Measurements from ENCODE around the gene WDR43. TPM values are rescaled to one million over a fixed set of nuclear protein-coding genes. Genes with fewer than 3 reads are reported as not detected.
"Not testable (repeated sequence)": the region's sequence is repeated elsewhere in the genome, so short reads cannot be mapped to it uniquely, and the experiment has no call there.

The WDR43 gene
- polyA plus RNA-seq, 3 donors = 47.0 to 56.9 (median 49.0) TPM

GRCh38 chr2:28951910-28952835, 57.7 kb downstream of the WDR43 start:
- DNase-seq (ENCODE audit: extremely low read depth in 1 of 11, low read depth in 9 of 11, low spot score in 4 of 11) = no peak

GRCh38 chr2:28952836-28953211, 58.4 kb downstream of the WDR43 start:
- DNase-seq (ENCODE audit: extremely low read depth in 1 of 11, low read depth in 9 of 11, low spot score in 4 of 11) = no peak

GRCh38 chr2:28955467-28955866, 61.0 kb downstream of the WDR43 start:
- DNase-seq (ENCODE audit: extremely low read depth in 1 of 11, low read depth in 9 of 11, low spot score in 4 of 11) = no peak

GRCh38 chr2:28956415-28956826, 62.0 kb downstream of the WDR43 start:
- no peak for DNase-seq (ENCODE audit: extremely low read depth in 1 of 11, low read depth in 9 of 11, low spot score in 4 of 11)

DNA sequence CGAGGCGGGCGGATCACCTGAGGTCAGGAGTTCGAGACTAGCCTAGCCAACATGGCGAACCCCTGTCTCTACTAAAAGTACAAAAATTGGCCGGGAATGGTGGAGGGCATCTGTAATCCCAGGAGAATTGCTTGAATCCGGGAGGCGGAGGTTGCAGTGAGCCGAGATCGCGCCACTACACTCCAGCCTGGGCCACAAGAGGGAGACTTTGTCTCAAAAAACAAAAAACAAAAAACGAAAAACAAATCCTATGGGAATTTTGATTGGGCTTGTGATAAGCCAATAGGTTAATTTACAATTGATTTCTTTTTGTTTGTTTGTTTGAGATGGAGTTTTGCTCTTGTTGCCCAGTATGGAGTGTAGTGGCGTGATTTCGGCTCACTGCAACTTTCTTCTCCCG, 62.4 kb downstream of the WDR43 start:
- DNase-seq (ENCODE audit: extremely low read depth in 1 of 11, low read depth in 9 of 11, low spot score in 4 of 11) = no peak

DNA sequence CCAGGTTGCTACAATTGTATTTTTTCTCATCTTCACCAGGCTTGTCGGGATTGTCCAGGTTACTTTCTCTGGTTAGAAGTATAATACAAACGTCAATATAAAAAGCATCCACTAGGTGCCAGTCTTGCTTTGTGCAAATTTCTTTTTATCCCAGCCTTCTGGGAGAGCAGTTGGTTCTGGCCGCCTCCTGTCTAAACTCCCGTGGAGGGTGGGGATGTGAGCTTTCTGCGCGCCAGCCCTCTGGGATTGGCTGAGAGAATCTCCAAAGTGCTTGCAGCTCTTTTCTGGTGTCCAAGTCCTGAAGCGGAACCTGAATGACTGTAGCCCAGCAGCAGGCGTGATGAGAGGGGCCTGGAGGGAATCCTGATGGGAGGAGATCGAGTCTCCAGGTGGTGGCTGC, 64.2 kb downstream of the WDR43 start:
- peak; percentile 50 to 78 (median 60) for DNase-seq (ENCODE audit: extremely low read depth in 1 of 11, low read depth in 9 of 11, low spot score in 4 of 11)

DNA sequence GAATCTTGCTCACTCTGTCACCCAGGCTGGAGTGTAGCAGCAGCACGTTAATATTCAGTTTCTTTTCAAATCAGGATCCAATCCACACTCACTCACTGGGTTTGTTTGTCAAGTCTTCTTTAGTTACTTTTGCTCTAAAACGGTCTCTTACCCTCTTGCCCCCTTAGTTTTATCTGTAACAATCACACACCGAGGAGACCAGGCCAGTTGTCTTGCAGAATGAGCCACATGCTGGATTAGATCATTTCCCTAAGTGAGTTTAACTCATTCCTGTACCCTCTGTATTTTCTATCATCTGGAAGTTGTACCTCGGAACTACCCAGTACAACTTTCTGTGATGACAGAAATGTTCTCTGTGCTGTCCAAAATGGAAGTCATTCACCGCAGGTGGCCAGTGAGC, 65.9 kb downstream of the WDR43 start:
- no peak for DNase-seq (ENCODE audit: extremely low read depth in 1 of 11, low read depth in 9 of 11, low spot score in 4 of 11)

GRCh38 chr2:28962505-28962904, 68.0 kb downstream of the WDR43 start:
- DNase-seq (ENCODE audit: extremely low read depth in 1 of 11, low read depth in 9 of 11, low spot score in 4 of 11) = no peak

GRCh38 chr2:28970464-28971160, 76.1 kb downstream of the WDR43 start:
- DNase-seq (ENCODE audit: extremely low read depth in 1 of 11, low read depth in 9 of 11, low spot score in 4 of 11) = no peak

DNA sequence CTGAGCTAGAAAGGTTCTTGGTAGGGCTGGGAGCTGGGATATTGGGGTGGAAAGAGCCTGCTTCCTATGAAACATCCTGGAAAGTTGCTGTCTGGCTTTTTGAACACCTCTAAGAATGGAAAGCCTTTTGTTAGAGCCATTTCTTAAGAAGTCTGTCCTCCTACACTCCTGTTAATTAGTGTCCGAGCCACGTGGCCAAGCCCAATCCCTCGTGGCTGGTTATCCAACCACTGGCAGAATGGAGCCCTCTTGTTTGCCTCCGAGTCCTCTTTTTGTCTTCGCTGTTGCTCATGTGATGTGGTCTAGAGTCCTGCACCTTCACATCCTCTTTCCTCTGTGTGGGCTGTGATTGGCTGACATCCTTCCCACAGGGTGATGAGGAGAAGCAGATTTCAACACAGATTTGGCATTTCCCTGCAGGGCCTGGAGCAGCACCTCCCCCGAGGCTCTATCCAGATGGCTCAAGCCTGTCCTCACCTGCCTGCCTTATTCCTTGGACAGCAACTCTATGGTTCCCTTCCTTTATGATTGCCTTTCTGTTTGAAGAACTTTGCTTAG, 78.4 kb downstream of the WDR43 start:
- no peak for DNase-seq (ENCODE audit: extremely low read depth in 1 of 11, low read depth in 9 of 11, low spot score in 4 of 11)

DNA sequence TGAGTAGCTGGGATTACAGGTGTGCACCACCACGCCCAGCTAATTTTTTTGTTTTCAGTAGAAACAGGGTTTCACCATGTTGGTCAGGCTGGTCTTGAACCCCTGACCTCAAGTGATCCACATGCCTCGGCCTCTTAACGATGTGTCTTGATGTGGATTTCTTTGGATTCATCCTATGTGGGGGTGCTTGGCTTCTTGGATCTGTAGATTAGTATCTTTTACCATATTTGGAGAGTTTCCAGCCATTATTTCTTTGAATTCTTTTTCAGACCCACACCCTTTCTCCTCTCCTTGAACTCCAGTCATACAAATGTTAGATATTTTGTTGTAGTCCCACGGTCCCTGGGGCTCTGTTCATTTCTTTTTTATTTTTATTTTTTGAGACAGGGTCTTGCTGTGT, 79.8 kb downstream of the WDR43 start:
- DNase-seq (ENCODE audit: extremely low read depth in 1 of 11, low read depth in 9 of 11, low spot score in 4 of 11) = no peak

DNA sequence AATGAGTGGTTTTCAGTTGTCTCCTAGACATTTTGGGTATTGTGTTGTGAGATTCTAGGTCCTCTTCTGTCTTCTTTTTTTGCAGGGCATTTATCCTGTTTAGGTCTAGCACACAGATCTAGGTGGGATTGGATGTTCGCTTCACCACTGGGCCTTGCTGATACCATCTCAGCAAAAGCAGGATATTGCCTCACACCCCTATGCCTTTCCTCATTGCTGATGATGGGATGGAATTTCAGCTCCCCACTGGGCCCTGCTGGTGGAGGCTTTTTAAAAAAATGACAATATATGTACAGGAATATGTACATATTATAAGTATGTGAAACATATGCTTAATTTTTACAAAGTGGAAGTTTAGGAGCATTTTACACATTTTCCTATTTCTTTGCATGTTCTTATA, 81.2 kb downstream of the WDR43 start:
- DNase-seq (ENCODE audit: extremely low read depth in 1 of 11, low read depth in 9 of 11, low spot score in 4 of 11) = no peak

- DNase-seq (ENCODE audit: extremely low read depth in 1 of 11, low read depth in 9 of 11, low spot score in 4 of 11) = no peak
Observed at GRCh38 chr2:28976584-28976983, 82.1 kb downstream of the WDR43 start.

DNA sequence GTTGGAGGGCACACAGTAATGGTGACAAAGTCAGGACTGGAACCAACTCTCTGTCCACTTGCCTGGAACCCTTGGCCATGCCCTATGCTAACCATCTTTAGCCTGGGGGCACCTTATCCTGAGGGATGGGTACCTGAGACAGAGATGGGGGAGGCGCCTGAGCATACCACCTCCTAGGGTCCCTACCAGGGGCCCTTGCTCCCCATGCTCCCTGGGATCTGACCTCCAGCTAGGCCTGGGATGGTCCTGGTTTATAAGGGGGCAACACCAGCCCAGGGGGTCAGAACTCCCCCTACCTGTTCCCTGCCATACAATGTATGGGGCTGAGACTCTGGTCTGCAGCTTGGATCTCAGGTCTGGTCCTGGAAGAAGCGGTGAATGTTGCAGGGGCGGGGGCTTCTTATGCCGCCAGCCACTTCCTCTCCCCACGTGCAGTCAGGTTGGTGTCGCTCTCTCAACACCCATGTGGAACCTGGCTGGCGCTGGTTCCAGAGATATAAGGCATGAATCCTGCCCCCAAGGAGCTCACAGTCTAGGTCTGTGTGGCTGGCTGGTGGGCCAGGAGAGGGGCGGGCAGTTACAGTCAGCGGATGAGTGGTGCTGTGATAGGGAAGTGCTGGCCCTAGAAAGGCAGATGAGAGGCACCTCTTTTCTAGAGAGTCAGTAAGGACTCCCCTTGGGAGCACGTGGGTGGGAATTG, 82.9 kb downstream of the WDR43 start:
- no peak for DNase-seq (ENCODE audit: extremely low read depth in 1 of 11, low read depth in 9 of 11, low spot score in 4 of 11)

DNA sequence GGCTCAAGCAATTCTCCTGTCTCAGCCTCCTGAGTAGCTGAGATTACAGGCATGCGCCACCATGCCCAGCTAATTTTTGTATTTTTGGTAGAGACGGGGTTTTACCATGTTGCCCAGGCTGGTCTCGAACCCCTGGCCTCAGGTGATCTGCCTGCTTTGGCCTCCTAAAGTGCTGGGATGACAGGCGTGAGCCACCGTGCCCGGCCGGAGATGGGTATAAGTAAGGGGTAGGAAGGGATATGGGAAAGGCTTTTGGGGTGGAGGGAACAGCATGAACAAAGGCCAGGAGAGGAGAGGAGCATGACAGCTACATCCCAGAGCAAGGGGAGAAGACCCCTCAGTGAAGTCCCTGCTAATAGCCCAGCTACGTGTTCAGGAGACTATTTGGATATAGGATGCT, 83.5 kb downstream of the WDR43 start:
- DNase-seq (ENCODE audit: extremely low read depth in 1 of 11, low read depth in 9 of 11, low spot score in 4 of 11) = not testable (repeated sequence)

DNA sequence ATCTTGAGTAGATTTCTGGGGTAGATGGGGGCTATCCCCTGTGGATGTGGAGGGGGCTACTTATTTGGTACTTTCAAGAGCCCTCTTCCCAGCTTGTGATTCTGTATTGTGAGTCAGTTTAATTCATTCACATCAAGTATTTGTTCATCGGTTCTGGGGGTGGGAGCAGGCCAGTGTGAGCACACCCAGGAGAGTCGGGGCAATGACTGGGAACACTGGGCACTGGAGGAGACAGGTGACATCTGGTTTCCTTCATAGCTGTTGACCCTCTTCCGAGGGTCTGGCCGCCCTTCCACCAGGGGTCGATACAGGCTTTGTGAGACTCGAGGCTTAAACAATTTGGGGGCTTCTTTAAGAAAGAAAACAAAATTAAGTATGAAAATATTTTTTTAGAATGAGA, 84.1 kb downstream of the WDR43 start:
- DNase-seq (ENCODE audit: extremely low read depth in 1 of 11, low read depth in 9 of 11, low spot score in 4 of 11) = no peak

- DNase-seq (ENCODE audit: extremely low read depth in 1 of 11, low read depth in 9 of 11, low spot score in 4 of 11) = peak in 2 of 11 donors; percentile 24 to 36
Observed at GRCh38 chr2:28979041-28979440, 84.6 kb downstream of the WDR43 start.

- DNase-seq (ENCODE audit: extremely low read depth in 1 of 11, low read depth in 9 of 11, low spot score in 4 of 11) = no peak
Observed at GRCh38 chr2:28979576-28980366, 85.3 kb downstream of the WDR43 start.

All from renal cortex interstitium (tissue), 11 donors.